K562 (cell line): Measurements from ENCODE around the gene SLX1B. TPM values are rescaled to one million over a fixed set of nuclear protein-coding genes. Genes with fewer than 3 reads are reported as not detected.
"Not testable (repeated sequence)": the region's sequence is repeated elsewhere in the genome, so short reads cannot be mapped to it uniquely, and the experiment has no call there.

Experiments used
- ATAC-seq: fragments of 200-7000 bp; cut with Tn5 transposase; 3 replicates; pipeline ENCODE4 v1.9.1; 2020; ENCODE audit warnings: moderate library complexity
- BruUV-seq: library from RNA; stranded (reverse); fragments of 400-500 nt; replicated peaks from 2 replicates; lab custom pipeline; 2021; lab: Mats Ljungman, UMichigan
- CTCF ChIA-PET: fragments of 300-600 bp; formaldehyde crosslinking; extraction: SDS; loops from one replicate; lab custom pipeline; 2021; ENCODE audit warnings: low intra/inter-chr PET ratio; lab: Yijun Ruan, JAX
- POLR2A ChIA-PET: fragments of 300-600, 350-650 bp; sonication (Branson Sonifier 250); formaldehyde crosslinking; extraction: SDS; loops from one replicate; lab custom pipeline; 2021; ENCODE audit warnings: antibody characterized with exemption, inconsistent platforms; lab: Yijun Ruan, JAX
- DNase-seq, 4 experiments: peaks; one replicate each; pipeline versions ENCODE4 v3.0.0 to v3.0.0-alpha.2; 2011 to 2018; ENCODE audit warnings: low spot score in 3 of 4, mixed read lengths in 3 of 4; ENCODE audit errors: extremely low read depth in 1 of 4
- FAIRE-seq: peaks from 2 replicates; lab custom pipeline; 2011; peaks lifted over from hg19 to GRCh38; lab: Jason Lieb, UNC
- H2AFZ ChIP-seq: 2 replicates; pipeline ENCODE4 v1.6.0; 2011; ENCODE audit warnings: low read depth, low read length, control low read depth, inconsistent platforms
- H3K27ac ChIP-seq: fragments of 200-600 bp; 3 replicates; pipeline ENCODE4 v1.8.0; 2011; ENCODE audit warnings: low read depth, mild to moderate bottlenecking, control low read depth, inconsistent platforms, low read length, moderate library complexity, mixed read lengths; ENCODE audit errors: extremely low read depth
- H3K27me3 ChIP-seq, 2 experiments: fragments of 300-600 bp in 1 of 2; 2 replicates in 1 of 2; 3 replicates in 1 of 2; pipeline versions ENCODE4 v1.6.0 to v1.8.0; 2011; ENCODE audit warnings: inconsistent platforms in 2 of 2, low read length in 2 of 2, mild to moderate bottlenecking in 1 of 2, mixed read lengths in 1 of 2, moderate library complexity in 1 of 2; ENCODE audit not compliant: control insufficient read depth in 2 of 2, insufficient read depth in 2 of 2
- H3K36me3 ChIP-seq: fragments of 300-600 bp; 3 replicates; pipeline ENCODE4 v1.8.0; 2011; ENCODE audit warnings: mild to moderate bottlenecking, low read length, inconsistent platforms; ENCODE audit not compliant: control insufficient read depth, insufficient read depth
- H3K4me1 ChIP-seq, 2 experiments: fragments of 200-600 bp in 1 of 2; replicated peaks in 1 of 2; 2 replicates in 1 of 2; 3 replicates in 1 of 2; pipeline versions ENCODE4 v1.5.1 to v1.8.0; 2011; ENCODE audit warnings: inconsistent platforms in 2 of 2, low read length in 2 of 2, mild to moderate bottlenecking in 1 of 2, mixed read lengths in 1 of 2, moderate library complexity in 1 of 2; ENCODE audit not compliant: control insufficient read depth in 2 of 2, insufficient read depth in 2 of 2
- H3K4me2 ChIP-seq: 2 replicates; pipeline ENCODE4 v1.6.1; 2011; ENCODE audit warnings: low read length, control low read depth, inconsistent platforms, mixed read lengths; ENCODE audit not compliant: insufficient read depth
- H3K4me3 ChIP-seq: fragments of 200-600 bp; sonication (generic), shearing (Covaris generic); 2 replicates; pipeline ENCODE4 v1.5.1; 2016; ENCODE audit warnings: control low read depth, inconsistent platforms
- H3K79me2 ChIP-seq: fragments of 200-600 bp; 3 replicates; pipeline ENCODE4 v1.8.0; 2011; ENCODE audit warnings: low read length, inconsistent platforms; ENCODE audit not compliant: control insufficient read depth, insufficient read depth
- H3K9ac ChIP-seq, 2 experiments: 2 replicates each; pipeline versions ENCODE4 v1.6.0 to v1.6.1; 2011; ENCODE audit warnings: low read depth in 2 of 2, low read length in 2 of 2, control low read depth in 1 of 2, inconsistent platforms in 1 of 2, mild to moderate bottlenecking in 1 of 2, mixed read lengths in 1 of 2; ENCODE audit not compliant: insufficient read depth in 1 of 2
- H3K9me1 ChIP-seq: one replicate; pipeline ENCODE4 v1.6.0; 2011; ENCODE audit warnings: inconsistent platforms, mild to moderate bottlenecking, low read length, moderate library complexity; ENCODE audit not compliant: control insufficient read depth, insufficient read depth
- H3K9me3 ChIP-seq: replicated peaks from 2 replicates; pipeline ENCODE4 v1.5.1; 2011; ENCODE audit warnings: low read depth, low read length, inconsistent platforms; ENCODE audit not compliant: control insufficient read depth, insufficient read depth
- H4K20me1 ChIP-seq: replicated peaks from 2 replicates; pipeline ENCODE4 v1.6.1; 2011; ENCODE audit warnings: low read length, inconsistent platforms, mixed read lengths; ENCODE audit not compliant: control insufficient read depth, insufficient read depth
- WGBS: fragments of 100-300 bp; shearing (Covaris generic); methylation state at CpG from one replicate; pipeline ENCODE4 v1.1.6; 2016; ENCODE audit warnings: low coverage, mixed read lengths; ENCODE audit not compliant: insufficient coverage; ENCODE audit errors: missing lambda C conversion rate; 5-methylcytosine and 5-hydroxymethylcytosine counted together
- in situ Hi-C: fragments of 300-500 bp; cut with MboI; formaldehyde crosslinking; loops from 4 replicates; pipeline ENCODE4 v1.15.0; 2018; ENCODE audit warnings: inconsistent platforms, mixed read lengths
- intact Hi-C: fragments of 100-400 bp; cut with micrococcal nuclease; formaldehyde crosslinking; loops from 2 replicates; pipeline ENCODE4 v1.14.2; 2022
- polyA plus RNA-seq, 8 experiments: library from polyadenylated mRNA; depleted of rRNA in 4 of 8; stranded (reverse) in 5 of 8; unstranded in 3 of 8; fragments of >200 nt; fragmentation: Nextera tagmentation in 2 of 8; fragmentation: Illumina TruSeq in 1 of 8; extraction: Ambion mirVana in 2 of 8; extraction: Trizol in 1 of 8; gene quantifications; 2 replicates each; pipeline versions ENCODE4 v1.2.1 to v1.2.3, GENCODE V29; 2011 to 2014; ENCODE audit warnings: inconsistent platforms in 1 of 8, missing spikeins in 1 of 8
- small RNA-seq: library from RNA; depleted of rRNA; stranded (forward); fragments of <200 nt; gene quantifications from one replicate; pipeline ENCODE3, GENCODE V24; 2014
- total RNA-seq, 7 experiments: library from RNA; depleted of rRNA in 6 of 7; stranded (reverse); fragments of >200 nt in 6 of 7; fragmentation: Illumina TruSeq in 2 of 7; extraction: Trizol in 2 of 7; gene quantifications; 2 replicates each; pipeline versions ENCODE4 v1.2.1 to v1.2.3, GENCODE V29; 2011 to 2021; ENCODE audit warnings: low replicate concordance in 1 of 7

Gene SLX1B
- total and polyA plus RNA-seq, 9 of the 15 experiments (the other 6 are each of a cell fraction or from before 2014, with no cell fraction given) = 1.6 to 43.5 (median 11.4) TPM

GRCh38 chr16:29482276-29482675 lies 27.9 kb downstream of the SLX1B start:
- DNase-seq, H3K4me3 ChIP-seq, H3K27ac ChIP-seq, H3K4me2 ChIP-seq, H3K36me3 ChIP-seq, ATAC-seq, intact Hi-C loops, H3K9ac ChIP-seq, H3K9me1 ChIP-seq, H4K20me1 ChIP-seq, H3K9me3 ChIP-seq, POLR2A ChIA-PET, BruUV-seq, H3K79me2 ChIP-seq, CTCF ChIA-PET, H2AFZ ChIP-seq, H3K27me3 ChIP-seq, H3K4me1 ChIP-seq, FAIRE-seq: not testable (repeated sequence)
- in situ Hi-C loops = loop anchor here (25.0 kb wide), 1 partner anchor 945 kb away; the partner anchor contains the start of gene NUPR1
- 47% methylated on average over 5 of the region's 12 CpGs for WGBS

DNA sequence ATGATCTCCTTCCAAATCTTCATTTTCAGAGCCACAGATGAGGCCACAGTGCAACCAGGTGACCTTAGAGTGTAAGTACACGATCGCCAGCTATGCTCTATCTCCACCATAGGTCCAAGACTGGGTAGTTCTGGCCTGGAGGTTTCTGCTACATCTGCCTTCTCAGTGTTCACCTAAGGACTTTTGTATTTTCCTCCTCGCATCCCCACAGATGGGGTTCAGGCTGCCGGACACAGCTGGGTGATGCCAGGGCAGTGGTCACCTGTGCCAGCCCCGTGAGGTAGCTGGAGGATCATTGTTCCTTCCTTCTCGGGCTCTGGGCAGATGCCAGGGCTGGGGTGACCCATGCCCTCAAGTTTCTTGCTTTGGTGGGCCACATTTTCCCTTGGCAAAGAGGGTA lies 52.0 kb downstream of the SLX1B start, which contains the start of gene NPIPB12:
Gene NPIPB12, minus strand, starts transcription at position 101 of the 400 bp plus-strand sequence.
- in situ Hi-C loops = loop anchor here (25.0 kb wide), 1 partner anchor 94 kb away; the partner anchor contains the start of gene NPIPB11
- DNase-seq, POLR2A ChIA-PET, H3K36me3 ChIP-seq, BruUV-seq, H3K4me1 ChIP-seq, CTCF ChIA-PET, H3K9me1 ChIP-seq, intact Hi-C loops, H3K9ac ChIP-seq, H3K9me3 ChIP-seq, H3K4me2 ChIP-seq, ATAC-seq, H3K4me3 ChIP-seq, H3K79me2 ChIP-seq, FAIRE-seq, H3K27me3 ChIP-seq, H3K27ac ChIP-seq, H4K20me1 ChIP-seq, H2AFZ ChIP-seq: not testable (repeated sequence)
- 82% methylated on average over 2 of the region's 6 CpGs for WGBS

Small RNA genes within 50 kb of the gene (small RNA-seq; reads per million reads assigned to genes)
- not detected for gene AC133555.2

Other genes starting within 250 kb of the SLX1B start
- gene NPIPB11, start 47.8 kb upstream of the SLX1B start, total RNA-seq (2014; rRNA removed) = 0.08 and 0.18 TPM in 2 replicates
- 0.26 and 0.36 TPM in 2 replicates for gene NPIPB11, start 47.8 kb upstream of the SLX1B start, total RNA-seq (2014; rRNA removed; fragmentation: Illumina TruSeq; extraction: Trizol)
- 0.47 and 0.49 TPM in 2 replicates for gene NPIPB11, start 47.8 kb upstream of the SLX1B start, total RNA-seq (2015; rRNA removed; fragmentation: Illumina TruSeq; extraction: Trizol)
- gene NPIPB11, start 47.8 kb upstream of the SLX1B start, total RNA-seq (2021) = 0.80 and 0.87 TPM in 2 replicates
- gene NPIPB11, start 47.8 kb upstream of the SLX1B start, polyA plus RNA-seq (2011; rRNA removed) = 0.33 and 0.92 TPM in 2 replicates
- 1.3 and 1.9 TPM in 2 replicates for gene NPIPB11, start 47.8 kb upstream of the SLX1B start, polyA plus RNA-seq (2014; fragmentation: Illumina TruSeq; extraction: Trizol)
- under 1 TPM; 0.03 to 0.20 TPM for gene NPIPB11, start 47.8 kb upstream of the SLX1B start, polyA plus RNA-seq (2014; fragmentation: Nextera tagmentation; extraction: Ambion mirVana)
- 0.95 and 1.2 TPM in 2 replicates for gene NPIPB11, start 47.8 kb upstream of the SLX1B start, polyA plus RNA-seq (2014; rRNA removed)
- 93.0 and 115 TPM in 2 replicates for gene BOLA2, start 182 bp upstream of the SLX1B start, total RNA-seq (2014; rRNA removed)
- 7.5 and 12.4 TPM in 2 replicates for gene BOLA2, start 182 bp upstream of the SLX1B start, total RNA-seq (2014; rRNA removed; fragmentation: Illumina TruSeq; extraction: Trizol)
- 24.6 and 27.6 TPM in 2 replicates for gene BOLA2, start 182 bp upstream of the SLX1B start, total RNA-seq (2015; rRNA removed; fragmentation: Illumina TruSeq; extraction: Trizol)
- 6.3 and 10.4 TPM in 2 replicates for gene BOLA2, start 182 bp upstream of the SLX1B start, total RNA-seq (2021)
- gene BOLA2, start 182 bp upstream of the SLX1B start, polyA plus RNA-seq (2011; rRNA removed) = 16.5 and 17.8 TPM in 2 replicates
- 22.9 and 27.9 TPM in 2 replicates for gene BOLA2, start 182 bp upstream of the SLX1B start, polyA plus RNA-seq (2014; fragmentation: Illumina TruSeq; extraction: Trizol)
- 10 to 100 TPM; 26.8 to 35.3 TPM for gene BOLA2, start 182 bp upstream of the SLX1B start, polyA plus RNA-seq (2014; fragmentation: Nextera tagmentation; extraction: Ambion mirVana)
- 84.5 and 91.9 TPM in 2 replicates for gene BOLA2, start 182 bp upstream of the SLX1B start, polyA plus RNA-seq (2014; rRNA removed)
- 3.5 and 9.5 TPM in 2 replicates for gene SULT1A4, start 5.4 kb downstream of the SLX1B start, total RNA-seq (2014; rRNA removed)
- gene SULT1A4, start 5.4 kb downstream of the SLX1B start, total RNA-seq (2014; rRNA removed; fragmentation: Illumina TruSeq; extraction: Trizol) = 4.7 and 11.6 TPM in 2 replicates
- gene SULT1A4, start 5.4 kb downstream of the SLX1B start, total RNA-seq (2015; rRNA removed; fragmentation: Illumina TruSeq; extraction: Trizol) = 7.7 and 8.8 TPM in 2 replicates
- 0.58 and 6.8 TPM in 2 replicates for gene SULT1A4, start 5.4 kb downstream of the SLX1B start, total RNA-seq (2021)
- 1.9 and 2.3 TPM in 2 replicates for gene SULT1A4, start 5.4 kb downstream of the SLX1B start, polyA plus RNA-seq (2011; rRNA removed)
- gene SULT1A4, start 5.4 kb downstream of the SLX1B start, polyA plus RNA-seq (2014; fragmentation: Illumina TruSeq; extraction: Trizol) = 13.1 and 18.8 TPM in 2 replicates
- 10 to 100 TPM; 18.6 to 22.6 TPM for gene SULT1A4, start 5.4 kb downstream of the SLX1B start, polyA plus RNA-seq (2014; fragmentation: Nextera tagmentation; extraction: Ambion mirVana)
- 3.1 and 3.3 TPM in 2 replicates for gene SULT1A4, start 5.4 kb downstream of the SLX1B start, polyA plus RNA-seq (2014; rRNA removed)
- 8.9 and 16.8 TPM in 2 replicates for gene NPIPB12, start 51.9 kb downstream of the SLX1B start, total RNA-seq (2014; rRNA removed)
- 23.6 and 27.3 TPM in 2 replicates for gene NPIPB12, start 51.9 kb downstream of the SLX1B start, total RNA-seq (2014; rRNA removed; fragmentation: Illumina TruSeq; extraction: Trizol)
- 20.8 and 25.0 TPM in 2 replicates for gene NPIPB12, start 51.9 kb downstream of the SLX1B start, total RNA-seq (2015; rRNA removed; fragmentation: Illumina TruSeq; extraction: Trizol)
- 35.2 and 37.5 TPM in 2 replicates for gene NPIPB12, start 51.9 kb downstream of the SLX1B start, total RNA-seq (2021)
- 24.7 and 28.9 TPM in 2 replicates for gene NPIPB12, start 51.9 kb downstream of the SLX1B start, polyA plus RNA-seq (2011; rRNA removed)
- gene NPIPB12, start 51.9 kb downstream of the SLX1B start, polyA plus RNA-seq (2014; fragmentation: Illumina TruSeq; extraction: Trizol) = 34.6 and 47.0 TPM in 2 replicates
- gene NPIPB12, start 51.9 kb downstream of the SLX1B start, polyA plus RNA-seq (2014; fragmentation: Nextera tagmentation; extraction: Ambion mirVana) = 1 to 10 TPM; 3.3 to 8.3 TPM
- gene NPIPB12, start 51.9 kb downstream of the SLX1B start, polyA plus RNA-seq (2014; rRNA removed) = 24.7 and 33.4 TPM in 2 replicates
- gene SPN, start 208.7 kb downstream of the SLX1B start, total RNA-seq (2014; rRNA removed) = 75.4 and 91.8 TPM in 2 replicates
- gene SPN, start 208.7 kb downstream of the SLX1B start, total RNA-seq (2014; rRNA removed; fragmentation: Illumina TruSeq; extraction: Trizol) = 80.6 and 85.0 TPM in 2 replicates
- gene SPN, start 208.7 kb downstream of the SLX1B start, total RNA-seq (2015; rRNA removed; fragmentation: Illumina TruSeq; extraction: Trizol) = 110 and 114 TPM in 2 replicates
- 202 and 225 TPM in 2 replicates for gene SPN, start 208.7 kb downstream of the SLX1B start, total RNA-seq (2021)
- 56.7 and 114 TPM in 2 replicates for gene SPN, start 208.7 kb downstream of the SLX1B start, polyA plus RNA-seq (2011; rRNA removed)
- 174 and 221 TPM in 2 replicates for gene SPN, start 208.7 kb downstream of the SLX1B start, polyA plus RNA-seq (2014; fragmentation: Illumina TruSeq; extraction: Trizol)
- 10 to 100 TPM; 24.3 to 34.3 TPM for gene SPN, start 208.7 kb downstream of the SLX1B start, polyA plus RNA-seq (2014; fragmentation: Nextera tagmentation; extraction: Ambion mirVana)
- 74.2 and 79.4 TPM in 2 replicates for gene SPN, start 208.7 kb downstream of the SLX1B start, polyA plus RNA-seq (2014; rRNA removed)
- 112 and 115 TPM in 2 replicates for gene QPRT, start 224.6 kb downstream of the SLX1B start, total RNA-seq (2014; rRNA removed)
- gene QPRT, start 224.6 kb downstream of the SLX1B start, total RNA-seq (2014; rRNA removed; fragmentation: Illumina TruSeq; extraction: Trizol) = 37.3 and 39.2 TPM in 2 replicates
- gene QPRT, start 224.6 kb downstream of the SLX1B start, total RNA-seq (2015; rRNA removed; fragmentation: Illumina TruSeq; extraction: Trizol) = 72.8 and 76.7 TPM in 2 replicates
- 80.7 and 86.5 TPM in 2 replicates for gene QPRT, start 224.6 kb downstream of the SLX1B start, total RNA-seq (2021)
- 38.9 and 73.1 TPM in 2 replicates for gene QPRT, start 224.6 kb downstream of the SLX1B start, polyA plus RNA-seq (2011; rRNA removed)
- 64.1 and 72.4 TPM in 2 replicates for gene QPRT, start 224.6 kb downstream of the SLX1B start, polyA plus RNA-seq (2014; fragmentation: Illumina TruSeq; extraction: Trizol)
- gene QPRT, start 224.6 kb downstream of the SLX1B start, polyA plus RNA-seq (2014; fragmentation: Nextera tagmentation; extraction: Ambion mirVana) = 10 to 100 TPM in 1 of 2 experiments, 1 to 10 TPM in 1; 7.7 to 10.8 TPM
- gene QPRT, start 224.6 kb downstream of the SLX1B start, polyA plus RNA-seq (2014; rRNA removed) = 64.3 and 68.8 TPM in 2 replicates